GM18517 (cell line): ENCODE data around the gene EMC8.
"Not testable (repeated sequence)": the region's sequence is repeated elsewhere in the genome, so short reads cannot be mapped to it uniquely, and the experiment has no call there.

ENCODE experiments used
- ATAC-seq: cut with Tn5 transposase; IDR thresholded peaks from one replicate; pipeline ENCODE4 v1.9.1; 2021; ENCODE audit warnings: mild to moderate bottlenecking, moderate library complexity; ENCODE audit not compliant: unreplicated experiment

The EMC8 gene

GRCh38 chr16:85799497-85800320, at the start of gene EMC8, which contains the start of gene COX4I1:
Gene EMC8 (minus strand): TSS chr16:85799544. CDS start chr16:85799295, 249 bp downstream.
Gene COX4I1 (plus strand): TSS chr16:85799695. CDS start chr16:85801206, 1,511 bp downstream.
- peak; percentile 73 for ATAC-seq

DNA sequence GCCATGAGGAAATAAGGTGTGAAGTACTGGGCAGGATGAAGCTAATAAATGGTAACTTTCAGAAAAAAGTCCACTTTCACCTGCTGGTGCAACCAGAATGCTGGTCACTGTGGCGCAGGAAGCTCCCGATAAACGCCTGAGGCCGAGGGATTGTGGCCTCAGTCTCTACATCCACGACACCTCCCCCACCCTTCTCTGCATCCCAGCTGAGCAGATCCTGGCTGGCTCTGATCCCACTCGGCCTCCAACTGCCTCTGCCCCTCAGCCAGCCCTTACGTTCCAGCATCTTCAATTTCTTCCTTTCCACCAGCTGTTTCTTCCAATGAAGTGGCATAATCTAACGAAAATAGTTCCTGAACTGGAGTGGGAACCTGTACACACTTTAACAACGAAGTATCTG, 49.6 kb upstream of the EMC8 start:
- ATAC-seq: no peak

DNA sequence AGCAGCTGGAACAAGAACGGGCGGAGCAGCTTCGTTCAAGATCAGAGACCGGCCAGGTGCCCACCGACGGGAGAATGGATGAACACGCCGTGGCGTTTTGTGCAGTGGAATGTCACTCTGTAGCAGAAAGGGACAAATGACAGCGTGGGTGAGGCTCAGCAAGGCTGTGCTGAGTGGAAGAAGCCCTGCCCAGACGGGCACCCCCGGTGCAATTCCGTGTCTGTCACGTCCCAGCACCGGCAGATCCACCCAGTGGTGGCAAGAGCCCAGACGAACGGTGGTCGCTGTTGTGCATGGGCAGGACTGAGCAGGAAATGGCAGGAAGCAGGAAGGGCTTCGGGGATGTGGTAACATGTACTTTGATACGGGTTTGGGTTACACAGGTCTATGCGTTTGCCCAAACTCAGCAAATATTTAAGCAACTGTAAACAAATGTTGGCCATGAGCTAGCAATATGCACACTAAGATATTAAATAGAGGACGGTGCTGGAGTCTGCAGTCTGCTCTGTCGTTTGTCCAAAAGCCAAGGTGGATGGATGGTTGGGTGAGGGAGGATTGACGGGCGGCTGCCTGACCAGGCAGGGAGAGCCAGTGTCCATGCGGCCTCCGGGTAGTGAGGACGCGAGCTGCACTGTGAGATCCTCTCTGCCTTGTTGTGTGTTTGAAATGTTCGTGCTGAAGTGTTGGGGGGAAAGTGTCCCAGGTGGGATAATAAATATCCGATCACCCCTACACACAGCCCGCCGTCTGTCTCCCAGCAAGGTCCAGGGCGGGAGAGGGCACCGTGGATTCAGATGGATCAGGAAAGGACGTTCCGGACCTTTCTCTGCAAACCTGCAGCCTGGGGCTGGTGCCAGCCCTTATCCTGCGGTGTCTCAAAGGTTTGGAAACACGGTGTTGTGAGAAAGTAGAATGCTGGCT, 48.6 kb upstream of the EMC8 start:
- no peak for ATAC-seq

DNA sequence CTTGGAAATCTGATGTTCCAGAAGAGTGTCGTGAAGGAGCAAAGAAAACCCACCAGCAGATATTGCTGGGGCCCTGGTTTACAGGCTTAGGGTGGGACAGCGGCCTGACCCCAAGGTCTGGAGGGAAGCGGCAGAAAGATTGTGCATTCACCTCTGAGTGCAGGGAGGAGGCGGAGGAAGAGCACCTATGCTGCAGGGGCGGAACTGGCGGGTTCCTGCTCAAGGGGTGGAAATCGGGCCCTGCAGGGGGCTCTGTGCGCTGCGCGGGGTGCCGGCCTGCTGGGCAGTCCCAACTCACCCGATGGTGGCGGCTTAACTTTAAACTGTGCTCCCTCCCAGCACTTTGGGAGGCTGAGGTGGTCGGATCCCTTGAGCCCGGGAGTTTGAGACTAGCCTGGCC, 47.7 kb upstream of the EMC8 start:
- no peak for ATAC-seq

DNA sequence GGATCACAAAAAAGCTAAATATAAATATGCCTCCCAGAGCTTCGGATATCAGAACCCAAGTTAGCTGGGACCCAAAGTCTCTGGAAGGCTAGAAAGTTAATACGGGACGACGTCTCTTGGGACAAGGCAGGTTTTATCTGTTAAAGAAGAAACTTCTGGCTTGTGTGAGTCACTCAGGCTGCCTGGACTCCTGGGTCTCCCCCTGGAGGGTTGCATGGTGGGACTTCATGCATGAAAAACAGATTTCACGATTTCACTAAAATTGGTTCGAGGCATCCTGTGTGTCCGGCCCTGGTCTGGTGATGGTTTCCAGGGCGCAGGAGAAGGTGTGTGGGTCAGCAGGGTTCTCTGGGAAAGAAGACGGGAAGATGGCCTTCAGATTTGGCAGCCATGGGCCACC, 47.1 kb upstream of the EMC8 start:
- no peak for ATAC-seq

GRCh38 chr16:85845266-85845665, 45.9 kb upstream of the EMC8 start:
- no peak for ATAC-seq

- ATAC-seq: no peak
Measured at GRCh38 chr16:85844786-85845185, 45.4 kb upstream of the EMC8 start.

DNA sequence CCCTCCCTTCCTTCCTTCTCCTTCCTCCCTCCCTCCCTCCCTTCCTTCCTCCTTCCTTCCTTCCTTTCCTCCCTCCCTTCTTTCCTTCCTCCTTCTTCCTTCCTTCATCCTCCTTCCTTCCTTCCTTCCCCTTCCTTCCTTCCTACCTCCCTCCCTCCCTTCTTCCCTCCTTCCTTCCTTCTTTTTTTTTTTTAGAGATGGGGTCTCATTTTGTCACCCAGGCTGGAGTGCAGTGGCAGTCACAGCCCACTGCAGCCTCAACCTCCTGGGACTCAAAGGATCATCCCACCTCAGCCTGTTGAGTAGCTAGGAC, 44.8 kb upstream of the EMC8 start:
- ATAC-seq: no peak

- no peak for ATAC-seq
Measured at GRCh38 chr16:85843471-85844168, 44.3 kb upstream of the EMC8 start.

DNA sequence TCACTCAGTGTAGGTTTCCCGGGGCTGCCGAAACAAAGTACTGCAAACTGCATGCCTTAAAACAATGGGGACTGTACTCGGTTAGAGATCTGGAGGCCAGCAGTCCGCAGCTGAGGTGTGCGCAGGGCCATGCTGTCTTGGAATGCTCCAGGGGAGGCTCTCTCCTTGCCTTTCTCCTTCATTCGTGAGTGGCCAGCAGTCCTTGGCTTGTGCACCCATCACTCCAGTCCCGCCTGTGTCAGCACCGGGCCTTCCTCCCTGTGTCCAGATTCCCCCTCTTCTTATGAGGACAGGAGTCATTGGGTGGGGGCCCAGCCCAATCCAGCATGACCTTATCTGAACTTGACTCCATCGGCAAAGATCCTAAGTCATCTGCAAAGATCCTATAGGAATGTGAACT, 43.5 kb upstream of the EMC8 start:
- no peak for ATAC-seq

- no peak for ATAC-seq
Measured at GRCh38 chr16:85842435-85842834, 43.1 kb upstream of the EMC8 start.

GRCh38 chr16:85840801-85841200, 41.5 kb upstream of the EMC8 start:
- ATAC-seq: no peak

DNA sequence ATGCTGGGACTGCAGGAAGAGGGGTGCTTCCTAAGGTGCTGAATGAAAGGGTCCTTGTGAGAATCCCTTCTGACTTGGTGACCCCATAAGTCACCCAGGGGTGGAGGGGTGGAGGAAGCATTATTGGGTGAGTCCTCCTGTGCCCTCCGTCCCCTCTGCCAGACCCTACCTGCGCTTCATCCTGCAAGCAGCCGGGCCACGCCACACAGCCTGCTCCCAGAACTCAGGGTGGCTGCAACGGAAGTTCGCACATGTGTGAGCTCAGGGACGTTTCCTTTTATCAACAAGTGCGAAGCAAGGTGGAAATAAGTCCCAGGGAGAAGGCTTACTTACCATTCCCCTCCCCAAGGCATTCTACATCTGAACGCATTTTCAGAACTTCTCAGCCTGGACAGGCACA, 41.1 kb upstream of the EMC8 start:
- ATAC-seq: no peak

- ATAC-seq: no peak
Measured at GRCh38 chr16:85839681-85840240, 40.4 kb upstream of the EMC8 start.

- ATAC-seq: no peak
Measured at GRCh38 chr16:85838876-85839585, 39.7 kb upstream of the EMC8 start.

- ATAC-seq: no peak
Measured at GRCh38 chr16:85838381-85838780, 39.0 kb upstream of the EMC8 start.

GRCh38 chr16:85837654-85838053, 38.3 kb upstream of the EMC8 start:
- ATAC-seq: not testable (repeated sequence)

- no peak for ATAC-seq
Measured at GRCh38 chr16:85836706-85837582, 37.6 kb upstream of the EMC8 start.

- ATAC-seq: no peak
Measured at GRCh38 chr16:85835956-85836705, 36.8 kb upstream of the EMC8 start.
